Fibroblast of peridontal ligament (primary cell): ENCODE data around the gene AP2A1.
"Not testable (repeated sequence)": the region's sequence is repeated elsewhere in the genome, so short reads cannot be mapped to it uniquely, and the experiment has no call there.

ENCODE experiments used
- DNase-seq: peaks from one replicate; pipeline ENCODE4 v3.0.0-alpha.2; 2010; ENCODE audit errors: extremely low read depth

The AP2A1 gene

GRCh38 chr19:49812452-49812996 lies 45.7 kb downstream of the AP2A1 start:
- DNase-seq: no peak

GRCh38 chr19:49812997-49813861 lies 46.4 kb downstream of the AP2A1 start, which contains the start of gene FUZ:
FUZ (minus strand) TSS chr19:49813292; CDS start chr19:49813106, 186 bp downstream.
- peak; percentile 99 for DNase-seq

DNA sequence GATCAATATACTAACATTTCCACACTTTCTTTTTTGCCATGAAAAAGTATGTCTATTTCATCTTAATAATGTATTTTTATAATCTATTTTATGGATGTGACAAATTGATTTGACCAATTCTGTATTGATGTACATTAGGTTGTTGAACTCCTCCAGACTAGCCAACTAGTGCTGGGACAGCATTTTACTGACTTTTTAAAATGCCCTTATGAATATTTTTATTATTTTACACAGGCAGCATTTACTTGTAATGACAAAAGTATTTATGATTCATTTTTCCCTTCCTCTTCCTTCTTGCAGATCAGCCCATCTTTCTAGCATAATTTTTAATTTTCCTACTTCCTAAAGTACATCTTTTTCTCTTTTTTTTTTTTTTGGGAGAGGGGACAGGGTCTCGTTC lies 47.2 kb downstream of the AP2A1 start:
- no peak for DNase-seq

GRCh38 chr19:49816590-49816989 lies 49.8 kb downstream of the AP2A1 start:
- DNase-seq: no peak

GRCh38 chr19:49817964-49818648 lies 51.3 kb downstream of the AP2A1 start, which contains the start of gene MED25:
MED25 (plus strand) TSS chr19:49818289; CDS start chr19:49818342, 53 bp downstream.
- peak; percentile 87 for DNase-seq

GRCh38 chr19:49818649-49819370 lies 52.0 kb downstream of the AP2A1 start:
- DNase-seq: no peak

DNA sequence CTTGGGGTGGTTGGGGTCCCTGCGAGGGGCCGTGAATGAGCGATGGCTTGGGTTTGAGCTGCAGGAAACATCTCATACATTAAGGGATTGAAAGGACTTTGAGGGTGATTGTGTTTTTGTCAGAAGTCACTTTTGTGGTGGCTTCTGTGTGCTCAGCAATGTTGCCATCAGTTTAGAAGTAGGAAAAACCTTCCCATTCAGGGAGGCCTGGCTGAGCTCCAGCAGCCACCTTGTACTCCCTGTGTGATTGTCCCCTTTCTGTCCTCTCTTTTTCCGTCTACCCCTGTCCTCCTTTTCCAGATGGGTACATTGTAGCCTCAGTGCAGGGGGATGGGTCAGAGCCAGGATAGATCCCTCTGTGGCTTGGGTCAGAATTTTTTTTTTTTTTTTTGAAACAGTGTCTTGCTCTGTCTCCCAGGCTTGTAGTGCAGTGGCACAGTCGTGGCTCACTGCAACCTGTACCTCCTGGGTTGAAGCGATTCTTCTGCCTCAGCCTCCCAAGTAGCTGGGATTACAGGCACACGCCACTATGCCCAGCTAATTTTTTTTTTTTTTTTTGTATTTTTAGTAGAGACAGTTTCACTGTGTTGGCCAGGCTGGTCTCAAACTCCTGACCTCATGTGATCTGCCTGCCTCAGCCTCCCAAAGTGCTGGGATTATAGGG lies 52.8 kb downstream of the AP2A1 start:
- not testable (repeated sequence) for DNase-seq

DNA sequence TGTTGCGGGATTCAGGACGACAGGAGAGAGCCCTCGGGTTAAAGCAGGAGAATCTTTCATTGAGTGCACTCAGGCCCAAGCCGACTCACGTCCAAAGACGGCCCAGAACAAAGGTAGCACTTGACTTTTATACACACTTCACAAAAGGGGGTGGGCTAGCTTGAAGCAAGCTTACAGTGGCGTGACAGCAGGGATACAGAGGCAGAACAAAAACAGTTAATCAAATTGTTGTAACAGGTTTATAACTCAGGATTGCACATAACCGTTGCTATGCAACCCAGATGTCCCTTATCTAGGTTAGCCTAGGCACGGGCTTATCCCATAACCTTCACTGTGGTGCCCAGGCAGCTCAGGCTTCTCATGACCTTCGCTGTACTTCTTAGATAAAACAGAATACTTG lies 53.3 kb downstream of the AP2A1 start:
- no peak for DNase-seq

DNA sequence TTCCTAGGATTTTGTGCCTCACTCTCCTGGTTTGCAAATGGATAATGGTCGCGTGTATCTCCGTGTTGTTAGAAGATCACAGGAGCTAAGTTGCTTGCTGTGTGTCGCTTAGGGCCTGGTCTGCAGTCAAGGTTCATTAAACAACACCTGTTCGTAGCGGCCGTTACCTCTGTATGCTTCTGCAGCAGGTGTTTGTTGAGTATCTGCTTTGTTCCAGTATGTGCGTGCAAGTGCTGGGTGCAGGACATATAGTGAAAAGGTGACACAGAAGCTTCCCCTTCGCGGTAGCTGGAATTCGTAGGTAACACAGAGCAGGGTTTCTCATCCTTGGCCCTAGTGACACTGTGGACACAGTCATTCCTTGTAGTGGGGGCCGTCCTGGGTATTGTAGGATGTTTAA lies 56.7 kb downstream of the AP2A1 start:
- no peak for DNase-seq

DNA sequence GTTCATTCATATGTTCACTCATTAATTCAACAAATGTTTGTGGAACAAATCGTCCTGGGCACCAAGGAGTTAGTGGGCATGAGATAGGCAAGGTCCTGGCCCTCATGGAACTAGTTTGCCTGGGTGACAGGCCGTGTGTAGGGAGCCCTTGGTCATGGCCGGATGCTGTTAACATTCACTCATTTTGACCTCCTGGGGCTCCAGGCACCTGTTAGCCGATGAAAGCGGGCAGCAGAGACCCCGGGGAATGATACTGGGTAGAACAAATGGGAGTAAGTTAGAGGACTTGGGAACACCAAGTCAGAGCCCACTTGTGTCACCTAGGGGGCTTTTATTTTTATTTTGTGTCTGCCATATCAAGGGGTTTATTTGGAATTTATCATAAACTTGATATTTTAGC lies 57.9 kb downstream of the AP2A1 start:
- DNase-seq: no peak

GRCh38 chr19:49827034-49827433 lies 60.2 kb downstream of the AP2A1 start:
- DNase-seq: no peak

DNA sequence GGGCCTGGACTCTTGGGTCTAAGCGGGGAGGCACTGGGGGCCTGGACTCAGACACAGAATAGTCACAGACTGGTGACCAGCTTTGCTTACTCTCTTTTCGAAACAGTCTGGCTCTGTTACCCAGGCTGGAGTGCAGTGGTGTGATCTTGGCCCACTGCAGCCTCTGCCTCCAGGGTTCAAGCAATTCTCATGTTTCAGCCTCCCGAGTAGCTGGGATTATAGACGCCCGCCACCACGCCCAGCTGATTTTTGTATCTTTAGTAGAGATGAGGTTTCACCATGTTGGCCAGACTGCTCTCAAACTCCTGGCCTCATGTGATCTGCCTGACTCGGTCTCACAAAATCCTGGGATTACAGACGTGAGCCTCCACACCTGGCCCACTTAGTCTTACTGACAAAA lies 62.4 kb downstream of the AP2A1 start:
- no peak for DNase-seq

GRCh38 chr19:49829721-49830120 lies 62.9 kb downstream of the AP2A1 start:
- DNase-seq: no peak

DNA sequence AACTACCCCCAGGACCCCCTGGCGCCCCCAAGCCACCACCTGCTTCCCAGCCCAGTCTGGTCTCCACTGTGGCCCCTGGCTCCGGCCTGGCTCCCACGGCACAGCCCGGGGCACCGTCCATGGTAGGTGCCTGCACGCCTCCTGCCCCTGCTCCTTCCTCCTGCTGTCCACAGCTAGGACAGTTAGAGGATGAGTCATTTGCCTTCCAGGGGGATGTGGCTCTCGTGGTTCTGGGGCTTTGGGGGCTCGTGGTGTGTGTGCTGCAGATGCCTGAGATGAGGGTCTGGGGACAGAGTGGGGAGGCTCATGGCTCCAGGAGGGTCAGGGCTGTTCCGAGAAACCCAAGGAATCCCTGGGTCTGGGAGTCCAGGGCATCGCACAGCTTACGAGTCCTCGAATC lies 64.0 kb downstream of the AP2A1 start:
- no peak for DNase-seq

GRCh38 chr19:49831592-49831991 lies 64.8 kb downstream of the AP2A1 start:
- no peak for DNase-seq

- no peak for DNase-seq
These were observed 65.8 kb downstream of the AP2A1 start for GRCh38 chr19:49832556-49832955.

- DNase-seq: no peak
These were observed 66.8 kb downstream of the AP2A1 start for GRCh38 chr19:49833599-49833998.

DNA sequence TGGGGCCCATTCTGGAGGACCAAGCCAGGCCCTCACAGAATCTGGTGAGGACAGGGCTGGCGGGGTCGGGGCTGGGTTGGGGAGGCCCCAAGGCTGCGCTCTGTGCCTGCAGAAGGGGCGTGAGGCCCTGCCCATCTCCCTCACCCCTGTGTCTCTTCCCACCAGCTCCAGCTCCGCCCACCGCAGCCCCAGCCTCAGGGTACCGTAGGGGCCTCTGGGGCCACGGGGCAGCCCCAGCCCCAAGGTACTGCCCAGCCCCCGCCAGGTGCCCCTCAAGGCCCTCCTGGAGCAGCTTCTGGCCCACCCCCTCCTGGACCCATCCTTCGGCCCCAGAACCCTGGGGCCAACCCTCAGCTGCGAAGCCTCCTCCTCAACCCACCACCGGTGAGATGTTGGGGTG lies 68.8 kb downstream of the AP2A1 start:
- DNase-seq: no peak

GRCh38 chr19:49836176-49837008 lies 69.6 kb downstream of the AP2A1 start:
- no peak for DNase-seq

DNA sequence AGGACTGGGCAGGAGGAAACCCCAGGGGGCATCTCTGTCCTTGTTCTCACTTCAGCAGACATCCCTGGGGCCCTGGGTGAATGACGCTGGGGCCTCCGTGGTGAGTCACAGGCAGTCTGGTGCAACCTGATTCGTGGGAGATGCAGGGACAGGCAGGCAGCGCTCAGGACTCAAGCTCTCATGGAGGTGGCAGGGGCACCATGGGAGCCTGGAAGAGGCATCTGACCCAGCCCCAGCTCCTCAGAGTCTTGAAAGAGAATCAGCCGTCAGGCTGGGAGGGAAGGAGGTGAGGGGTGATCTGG lies 70.2 kb downstream of the AP2A1 start:
- no peak for DNase-seq

DNA sequence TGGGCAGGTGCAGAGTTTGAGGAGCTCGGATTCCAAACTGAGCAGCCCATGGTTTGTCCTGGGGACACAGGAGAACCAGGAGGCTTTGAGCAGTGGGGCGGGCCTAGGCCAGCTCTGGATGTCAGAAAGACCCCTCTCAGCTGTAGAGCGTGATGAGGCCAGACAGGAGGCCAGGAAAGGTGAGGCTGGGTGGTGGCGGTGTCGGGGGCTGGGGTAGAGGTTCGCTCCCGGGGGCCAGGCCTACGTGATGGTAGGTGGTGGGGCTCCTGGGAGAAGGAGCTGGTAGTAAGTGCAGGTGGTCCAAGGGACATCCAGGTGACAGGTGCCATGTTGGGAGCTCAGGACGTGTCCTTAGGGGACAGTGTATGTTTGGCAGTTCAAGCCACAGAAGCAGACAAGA lies 70.6 kb downstream of the AP2A1 start:
- DNase-seq: no peak
